HepG2 (cell line): ENCODE measurements around the gene IRGQ. TPM values are rescaled to one million over a fixed set of nuclear protein-coding genes. Genes with fewer than 3 reads are reported as not detected.

Source experiments
- ATAC-seq: fragments of 200-7000 bp; cut with Tn5 transposase; 3 replicates; pipeline ENCODE4 v1.9.1; 2020; ENCODE audit warnings: mild to moderate bottlenecking, moderate library complexity
- BruUV-seq: library from RNA; stranded (reverse); fragments of 400-500 nt; replicated peaks from 2 replicates; lab custom pipeline; 2021; lab: Mats Ljungman, UMichigan
- CTCF ChIA-PET: fragments of 300-600 bp; formaldehyde crosslinking; extraction: SDS; loops from one replicate; lab custom pipeline; 2021; ENCODE audit warnings: low total read pairs, inconsistent platforms, low intra/inter-chr PET ratio; lab: Yijun Ruan, JAX
- POLR2A ChIA-PET: fragments of 350-600 bp; sonication (Branson Sonifier 250); formaldehyde crosslinking; loops from one replicate; lab custom pipeline; 2020; ENCODE audit warnings: antibody characterized with exemption, inconsistent platforms; lab: Yijun Ruan, JAX
- DNase-seq: peaks from one replicate; pipeline ENCODE4 v3.0.0-alpha.2; 2015; ENCODE audit warnings: low spot score
- FAIRE-seq: peaks from 3 replicates; lab custom pipeline; 2011; peaks lifted over from hg19 to GRCh38; lab: Jason Lieb, UNC
- H2AFZ ChIP-seq: one replicate; pipeline ENCODE4 v1.6.1; 2011; ENCODE audit warnings: low read length, inconsistent platforms
- H3K27ac ChIP-seq: fragments of 300-600 bp; 3 replicates; pipeline ENCODE4 v1.8.0; 2011; ENCODE audit warnings: mixed run types, mild to moderate bottlenecking, mixed read lengths, low read length, inconsistent platforms; ENCODE audit not compliant: insufficient read depth; ENCODE audit errors: extremely low read length
- H3K27me3 ChIP-seq, 2 experiments: fragments of 200-600 bp in 1 of 2; 2 replicates in 1 of 2; 3 replicates in 1 of 2; pipeline versions ENCODE4 v1.6.0 to v1.8.0; 2011; ENCODE audit warnings: low read length in 2 of 2, mild to moderate bottlenecking in 2 of 2, moderate library complexity in 2 of 2, inconsistent platforms in 1 of 2; ENCODE audit not compliant: insufficient read depth in 2 of 2, control insufficient read depth in 1 of 2
- H3K36me3 ChIP-seq, 2 experiments: fragments of 200-600 bp in 1 of 2; replicated peaks in 1 of 2; 2 replicates in 1 of 2; 3 replicates in 1 of 2; pipeline versions ENCODE4 v1.5.1 to v1.8.0; 2011; ENCODE audit warnings: low read length in 2 of 2, inconsistent platforms in 1 of 2; ENCODE audit not compliant: insufficient read depth in 2 of 2, control insufficient read depth in 1 of 2
- H3K4me1 ChIP-seq: 2 replicates; pipeline ENCODE4 v1.5.1; 2012; ENCODE audit warnings: low read length, inconsistent platforms; ENCODE audit not compliant: insufficient read depth
- H3K4me2 ChIP-seq: 2 replicates; pipeline ENCODE4 v1.6.0; 2011; ENCODE audit warnings: low read depth, low read length, inconsistent platforms
- H3K4me3 ChIP-seq, 3 experiments: fragments of 200-600 bp in 1 of 3; sonication (generic), shearing (Covaris generic) in 1 of 3; replicated peaks in 1 of 3; 2 replicates each; pipeline ENCODE4 v1.5.1; 2011 to 2016; ENCODE audit warnings: low read length in 3 of 3, inconsistent platforms in 2 of 3, low read depth in 2 of 3, mild to moderate bottlenecking in 2 of 3, control low read depth in 1 of 3, mixed read lengths in 1 of 3; ENCODE audit not compliant: insufficient read depth in 1 of 3
- H3K79me2 ChIP-seq: one replicate; pipeline ENCODE4 v1.6.1; 2011; ENCODE audit warnings: low read length, inconsistent platforms; ENCODE audit not compliant: insufficient read depth
- H3K9ac ChIP-seq: 2 replicates; pipeline ENCODE4 v1.6.0; 2011; ENCODE audit warnings: mild to moderate bottlenecking, low read depth, low read length, inconsistent platforms; ENCODE audit not compliant: insufficient read depth
- H3K9me3 ChIP-seq: 2 replicates; pipeline ENCODE4 v1.5.1; 2012; ENCODE audit warnings: mild to moderate bottlenecking, low read length
- H4K20me1 ChIP-seq: 2 replicates; pipeline ENCODE4 v1.6.0; 2011; ENCODE audit warnings: inconsistent platforms, mild to moderate bottlenecking, low read length, moderate library complexity; ENCODE audit not compliant: insufficient read depth
- E2F5 ChIP-seq: sonication (generic); formaldehyde crosslinking; conservative IDR thresholded peaks from 2 replicates; pipeline ENCODE4 v1.4.0; 2020; ENCODE audit warnings: missing genetic modification reagents
- ELF4 ChIP-seq: sonication (generic); formaldehyde crosslinking; IDR thresholded peaks from 2 replicates; pipeline ENCODE4 v1.5.0; 2020; ENCODE audit warnings: missing genetic modification reagents, mild to moderate bottlenecking, moderate library complexity, borderline replicate concordance
- GATAD2A ChIP-seq: IDR thresholded peaks from 2 replicates; pipeline ENCODE4 v1.6.1; 2016
- JARID2 ChIP-seq: sonication (generic); formaldehyde crosslinking; IDR thresholded peaks from 2 replicates; pipeline ENCODE4 v1.8.1; 2023; ENCODE audit warnings: missing genetic modification reagents, inconsistent platforms; ENCODE audit not compliant: insufficient replicate concordance
- NR1H2 ChIP-seq: sonication (generic); formaldehyde crosslinking; IDR thresholded peaks from 2 replicates; pipeline ENCODE4 v1.8.1; 2022; ENCODE audit warnings: low read depth, missing genetic modification reagents, borderline replicate concordance
- PBX3 ChIP-seq: sonication (generic); formaldehyde crosslinking; IDR thresholded peaks from 2 replicates; pipeline ENCODE4 v1.8.1; 2023; ENCODE audit warnings: missing genetic modification reagents, inconsistent platforms, borderline replicate concordance
- ZNF576 ChIP-seq: sonication (generic); formaldehyde crosslinking; IDR thresholded peaks from 2 replicates; pipeline ENCODE4 v1.4.0; 2020; ENCODE audit warnings: mild to moderate bottlenecking, missing genetic modification reagents
- ZNF678 ChIP-seq: sonication (generic); formaldehyde crosslinking; IDR thresholded peaks from 2 replicates; pipeline ENCODE4 v1.4.0; 2020; ENCODE audit warnings: mild to moderate bottlenecking, missing genetic modification reagents
- ZNF740 ChIP-seq: sonication (generic); formaldehyde crosslinking; IDR thresholded peaks from 2 replicates; pipeline ENCODE4 v1.4.0; 2020; ENCODE audit warnings: missing genetic modification reagents
- WGBS: methylation state at CpG from one replicate; pipeline ENCODE4 v1.1.6; 2017; ENCODE audit warnings: low lambda C conversion rate; 5-methylcytosine and 5-hydroxymethylcytosine counted together
- in situ Hi-C: cut with HindIII; loops from 2 replicates; pipeline ENCODE4 v1.10.0; 2017; ENCODE audit warnings: low pct_unique_long_range_greater_than_20kb; ENCODE audit not compliant: extremely low pct_ligation_motif_present
- intact Hi-C: fragments of 100-400 bp; cut with micrococcal nuclease; formaldehyde crosslinking; loops from one replicate; pipeline ENCODE4 v1.10.0; 2022; ENCODE audit not compliant: unreplicated experiment
- polyA plus RNA-seq, 8 experiments: library from polyadenylated mRNA; depleted of rRNA in 3 of 8; stranded (reverse) in 7 of 8; unstranded in 1 of 8; fragments of >200 nt; fragmentation: Illumina TruSeq in 4 of 8; extraction: Trizol in 4 of 8; gene quantifications; 2 replicates each; pipeline versions ENCODE4 v1.2.1 to v1.2.3, GENCODE V29; 2011 to 2016; ENCODE audit warnings: low read depth in 4 of 8, missing spikeins in 1 of 8, mixed read lengths in 1 of 8; ENCODE audit not compliant: insufficient read depth in 1 of 8
- total RNA-seq, 5 experiments: library from RNA; depleted of rRNA; stranded (reverse); fragments of >200 nt; fragmentation: Illumina TruSeq; extraction: Trizol; gene quantifications; 2 replicates each; pipeline ENCODE4 v1.2.3, GENCODE V29; 2016; ENCODE audit warnings: low read depth in 1 of 5

IRGQ gene
- total and polyA plus RNA-seq, 2 of the 13 experiments (the other 11 are each of a cell fraction or from before 2014, with no cell fraction given) = 11.6 to 12.4 TPM

- no peak within 1 kb of the TSS for H3K27ac ChIP-seq
- ATAC-seq (no peak), DNase-seq (no peak), FAIRE-seq (no peak)
- WGBS = 95% methylated on average over 3 of the region's 3 CpGs
- no peaks in the 10 kb centered on the region for H3K27me3 ChIP-seq
- no peaks in the 10 kb centered on the region for H3K9me3 ChIP-seq
- no peak within 1 kb of the TSS for H2AFZ ChIP-seq
- TF ChIP-seq NR1H2 (no peak), ZNF740 (CRISPR knock-in tag) (no peak), E2F5 (CRISPR knock-in tag) (no peak), ZNF678 (CRISPR knock-in tag) (no peak), ELF4 (CRISPR knock-in tag) (no peak), GATAD2A (no peak), JARID2 (CRISPR knock-in tag) (no peak), PBX3 (CRISPR knock-in tag) (no peak), ZNF576 (CRISPR knock-in tag) (no peak)
- POLR2A ChIA-PET = no interaction called here
- in situ Hi-C loops = no loop called here
- no peak within 1 kb of the TSS for H3K9ac ChIP-seq
- CTCF ChIA-PET = no interaction called here
- peaks cover 18 to 32% of the 10 kb centered on the region in 2 experiments for H3K36me3 ChIP-seq
- no peaks in the 10 kb centered on the region for H3K4me1 ChIP-seq
- no peaks in the 10 kb centered on the region for H4K20me1 ChIP-seq
- intact Hi-C loops = no loop called here
- H3K4me2 ChIP-seq = no peak within 1 kb of the TSS
- peaks cover 3% of the 10 kb centered on the region for H3K79me2 ChIP-seq
- H3K4me3 ChIP-seq = no peak within 1 kb of the TSS
- no TSS peak for BruUV-seq
Observed at GRCh38 chr19:43611788-43612187, 15.9 kb upstream of the IRGQ start, which contains the start of gene SRRM5. SRRM5 (plus strand) TSS chr19:43612088; CDS start chr19:43612122, 34 bp downstream.
